SK-N-SH treated with all-trans-retinoic acid at 6 μM for 48 hours (cell line): ENCODE data around the gene AKT1S1.

Experiments
- ATAC-seq: fragments of 200-7000 bp; cut with Tn5 transposase; 3 replicates; pipeline ENCODE4 v1.9.1; 2020; ENCODE audit warnings: mild to moderate bottlenecking, moderate library complexity
- ARNTL ChIP-seq: fragments of 450-650 bp; formaldehyde crosslinking; IDR thresholded peaks from 2 replicates; pipeline ENCODE4 v1.5.0; 2020; ENCODE audit warnings: low read depth, mild to moderate bottlenecking, moderate library complexity, borderline replicate concordance
- BACH2 ChIP-seq: fragments of 250-450 bp; sonication (Bioruptor Pico); IDR thresholded peaks from 2 replicates; pipeline ENCODE4 v1.9.0; 2021; ENCODE audit warnings: mild to moderate bottlenecking, borderline replicate concordance
- CSDC2 ChIP-seq: fragments of 250-450 bp; sonication (Bioruptor Pico); IDR thresholded peaks from 2 replicates; pipeline ENCODE4 v1.5.0; 2020; ENCODE audit warnings: mild to moderate bottlenecking, moderate library complexity
- ESRRG ChIP-seq: fragments of 250-450 bp; sonication (Bioruptor Pico); IDR thresholded peaks from 2 replicates; pipeline ENCODE4 v1.6.1; 2021; ENCODE audit warnings: mild to moderate bottlenecking
- GLIS3 ChIP-seq: fragments of 250-450 bp; sonication (Bioruptor Pico); IDR thresholded peaks from 2 replicates; pipeline ENCODE4 v1.5.0; 2020; ENCODE audit warnings: mild to moderate bottlenecking, moderate library complexity
- ISL1 ChIP-seq: fragments of 250-450 bp; sonication (Bioruptor Pico); IDR thresholded peaks from 2 replicates; pipeline ENCODE4 v2.1.2; 2022; ENCODE audit warnings: mild to moderate bottlenecking, moderate library complexity
- OSR1 ChIP-seq: fragments of 250-450 bp; sonication (Bioruptor Pico); IDR thresholded peaks from 2 replicates; pipeline ENCODE4 v1.8.0; 2022; ENCODE audit warnings: moderate library complexity, mild to moderate bottlenecking, inconsistent platforms
- PPARA ChIP-seq: fragments of 250-450 bp; sonication (Bioruptor Pico); IDR thresholded peaks from 2 replicates; pipeline ENCODE4 v1.5.0; 2020; ENCODE audit warnings: mild to moderate bottlenecking, borderline replicate concordance
- SNAI2 ChIP-seq: fragments of 250-450 bp; sonication (Bioruptor Pico); IDR thresholded peaks from 2 replicates; pipeline ENCODE4 v1.5.0; 2020; ENCODE audit warnings: mild to moderate bottlenecking, moderate library complexity
- TCF4 ChIP-seq: fragments of 250-450 bp; sonication (Bioruptor Pico); IDR thresholded peaks from 2 replicates; pipeline ENCODE4 v1.8.0; 2021; ENCODE audit warnings: mild to moderate bottlenecking, moderate library complexity, borderline replicate concordance
- TOX ChIP-seq: fragments of 250-450 bp; sonication (Bioruptor Pico); IDR thresholded peaks from 2 replicates; pipeline ENCODE4 v1.8.0; 2021; ENCODE audit warnings: mild to moderate bottlenecking, moderate library complexity, borderline replicate concordance
- ZC3H10 ChIP-seq: fragments of 250-450 bp; sonication (Bioruptor Pico); IDR thresholded peaks from 2 replicates; pipeline ENCODE4 v1.5.1; 2021; ENCODE audit warnings: mild to moderate bottlenecking, moderate library complexity
- ZFP3 ChIP-seq: fragments of 250-450 bp; sonication (Bioruptor Pico); IDR thresholded peaks from 2 replicates; pipeline ENCODE4 v1.5.0; 2020; ENCODE audit warnings: mild to moderate bottlenecking, moderate library complexity
- ZFP30 ChIP-seq: fragments of 450-650 bp; formaldehyde crosslinking; IDR thresholded peaks from 2 replicates; pipeline ENCODE4 v1.5.0; 2022; ENCODE audit warnings: mild to moderate bottlenecking, moderate library complexity
- ZNF565 ChIP-seq: fragments of 450-650 bp; formaldehyde crosslinking; conservative IDR thresholded peaks from 2 replicates; pipeline ENCODE4 v1.5.0; 2020; ENCODE audit warnings: low read depth, mild to moderate bottlenecking, moderate library complexity
- ZNF70 ChIP-seq: fragments of 450-650 bp; formaldehyde crosslinking; IDR thresholded peaks from 2 replicates; pipeline ENCODE4 v1.5.0; 2020; ENCODE audit warnings: mild to moderate bottlenecking, moderate library complexity
- ZNF8 ChIP-seq: fragments of 450-650 bp; formaldehyde crosslinking; IDR thresholded peaks from 2 replicates; pipeline ENCODE4 v1.5.0; 2020; ENCODE audit warnings: mild to moderate bottlenecking, moderate library complexity
- TF ChIP-seq, protein P1 (sequence below): fragments of 250-450 bp; sonication (Bioruptor Pico); IDR thresholded peaks from 2 replicates; pipeline ENCODE4 v1.5.0; 2020; ENCODE audit warnings: mild to moderate bottlenecking, moderate library complexity
- TF ChIP-seq, protein P2 (sequence below): fragments of 250-450 bp; sonication (Bioruptor Pico); IDR thresholded peaks from 2 replicates; pipeline ENCODE4 v1.5.1; 2021; ENCODE audit warnings: mild to moderate bottlenecking, moderate library complexity
- TF ChIP-seq, protein P3 (sequence below): fragments of 250-450 bp; sonication (Bioruptor Pico); IDR thresholded peaks from 2 replicates; pipeline ENCODE4 v1.5.1; 2020; ENCODE audit warnings: low read depth, mild to moderate bottlenecking, moderate library complexity
- TF ChIP-seq, protein P4 (sequence below): fragments of 250-450 bp; sonication (Bioruptor Pico); IDR thresholded peaks from 2 replicates; pipeline ENCODE4 v1.8.0; 2020; ENCODE audit warnings: mild to moderate bottlenecking, moderate library complexity, borderline replicate concordance

AKT1S1 gene

DNA sequence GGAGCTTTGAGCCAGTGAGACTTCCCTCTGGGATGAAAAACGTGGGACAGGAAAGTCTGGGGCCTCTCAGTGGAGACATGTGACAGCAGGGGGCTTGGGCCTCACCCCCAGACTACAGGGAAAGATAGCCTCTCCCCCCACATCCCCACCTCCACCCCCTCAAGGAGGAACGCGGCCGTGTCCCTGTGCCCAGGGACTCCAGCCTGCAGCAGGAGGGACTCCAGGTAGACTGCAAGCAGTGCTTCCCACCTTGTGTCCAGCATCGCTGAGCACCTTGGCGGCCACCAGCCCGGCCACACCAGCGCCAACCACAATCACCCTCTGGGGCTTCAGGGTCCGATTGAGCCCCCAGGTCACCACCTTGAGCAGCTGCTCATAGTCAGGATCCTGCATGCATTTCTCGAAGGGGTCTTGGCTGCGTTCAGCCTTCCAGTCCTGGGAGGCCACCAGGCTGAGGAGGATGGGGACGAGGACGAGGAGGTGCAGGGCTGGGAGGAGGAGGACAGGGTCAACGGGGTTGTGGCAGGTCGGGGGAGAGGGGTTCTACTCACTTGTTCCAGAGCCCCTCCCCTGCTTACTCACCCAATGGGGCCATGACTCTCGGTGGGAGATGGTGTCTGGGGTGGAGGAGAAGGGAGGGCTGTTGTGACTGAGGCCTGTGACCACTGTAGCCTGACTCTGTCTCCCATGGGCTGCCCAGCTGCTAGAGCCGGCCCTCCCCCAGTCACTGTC lies 18.6 kb upstream of the AKT1S1 start:
- TF ChIP-seq BACH2 (no peak), ISL1 (CRISPR knock-in tag) (no peak), ZFP3 (CRISPR knock-in tag) (no peak), SNAI2 (CRISPR knock-in tag) (no peak), ZNF565 (CRISPR knock-in tag) (no peak), GLIS3 (CRISPR knock-in tag) (no peak), ZNF8 (CRISPR knock-in tag) (no peak), ESRRG (CRISPR knock-in tag) (no peak), ZFP30 (CRISPR knock-in tag) (no peak), PPARA (CRISPR knock-in tag) (no peak), TOX (CRISPR knock-in tag) (no peak), ZC3H10 (no peak), ZNF70 (no peak), CSDC2 (CRISPR knock-in tag) (no peak)
- TF ChIP-seq, protein P1, sequence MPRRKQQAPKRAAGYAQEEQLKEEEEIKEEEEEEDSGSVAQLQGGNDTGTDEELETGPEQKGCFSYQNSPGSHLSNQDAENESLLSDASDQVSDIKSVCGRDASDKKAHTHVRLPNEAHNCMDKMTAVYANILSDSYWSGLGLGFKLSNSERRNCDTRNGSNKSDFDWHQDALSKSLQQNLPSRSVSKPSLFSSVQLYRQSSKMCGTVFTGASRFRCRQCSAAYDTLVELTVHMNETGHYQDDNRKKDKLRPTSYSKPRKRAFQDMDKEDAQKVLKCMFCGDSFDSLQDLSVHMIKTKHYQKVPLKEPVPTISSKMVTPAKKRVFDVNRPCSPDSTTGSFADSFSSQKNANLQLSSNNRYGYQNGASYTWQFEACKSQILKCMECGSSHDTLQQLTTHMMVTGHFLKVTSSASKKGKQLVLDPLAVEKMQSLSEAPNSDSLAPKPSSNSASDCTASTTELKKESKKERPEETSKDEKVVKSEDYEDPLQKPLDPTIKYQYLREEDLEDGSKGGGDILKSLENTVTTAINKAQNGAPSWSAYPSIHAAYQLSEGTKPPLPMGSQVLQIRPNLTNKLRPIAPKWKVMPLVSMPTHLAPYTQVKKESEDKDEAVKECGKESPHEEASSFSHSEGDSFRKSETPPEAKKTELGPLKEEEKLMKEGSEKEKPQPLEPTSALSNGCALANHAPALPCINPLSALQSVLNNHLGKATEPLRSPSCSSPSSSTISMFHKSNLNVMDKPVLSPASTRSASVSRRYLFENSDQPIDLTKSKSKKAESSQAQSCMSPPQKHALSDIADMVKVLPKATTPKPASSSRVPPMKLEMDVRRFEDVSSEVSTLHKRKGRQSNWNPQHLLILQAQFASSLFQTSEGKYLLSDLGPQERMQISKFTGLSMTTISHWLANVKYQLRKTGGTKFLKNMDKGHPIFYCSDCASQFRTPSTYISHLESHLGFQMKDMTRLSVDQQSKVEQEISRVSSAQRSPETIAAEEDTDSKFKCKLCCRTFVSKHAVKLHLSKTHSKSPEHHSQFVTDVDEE (CRISPR knock-in tag) = no peak
- TF ChIP-seq, protein P2, sequence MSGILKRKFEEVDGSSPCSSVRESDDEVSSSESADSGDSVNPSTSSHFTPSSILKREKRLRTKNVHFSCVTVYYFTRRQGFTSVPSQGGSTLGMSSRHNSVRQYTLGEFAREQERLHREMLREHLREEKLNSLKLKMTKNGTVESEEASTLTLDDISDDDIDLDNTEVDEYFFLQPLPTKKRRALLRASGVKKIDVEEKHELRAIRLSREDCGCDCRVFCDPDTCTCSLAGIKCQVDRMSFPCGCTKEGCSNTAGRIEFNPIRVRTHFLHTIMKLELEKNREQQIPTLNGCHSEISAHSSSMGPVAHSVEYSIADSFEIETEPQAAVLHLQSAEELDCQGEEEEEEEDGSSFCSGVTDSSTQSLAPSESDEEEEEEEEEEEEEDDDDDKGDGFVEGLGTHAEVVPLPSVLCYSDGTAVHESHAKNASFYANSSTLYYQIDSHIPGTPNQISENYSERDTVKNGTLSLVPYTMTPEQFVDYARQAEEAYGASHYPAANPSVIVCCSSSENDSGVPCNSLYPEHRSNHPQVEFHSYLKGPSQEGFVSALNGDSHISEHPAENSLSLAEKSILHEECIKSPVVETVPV (CRISPR knock-in tag) = no peak
- TF ChIP-seq, protein P3, sequence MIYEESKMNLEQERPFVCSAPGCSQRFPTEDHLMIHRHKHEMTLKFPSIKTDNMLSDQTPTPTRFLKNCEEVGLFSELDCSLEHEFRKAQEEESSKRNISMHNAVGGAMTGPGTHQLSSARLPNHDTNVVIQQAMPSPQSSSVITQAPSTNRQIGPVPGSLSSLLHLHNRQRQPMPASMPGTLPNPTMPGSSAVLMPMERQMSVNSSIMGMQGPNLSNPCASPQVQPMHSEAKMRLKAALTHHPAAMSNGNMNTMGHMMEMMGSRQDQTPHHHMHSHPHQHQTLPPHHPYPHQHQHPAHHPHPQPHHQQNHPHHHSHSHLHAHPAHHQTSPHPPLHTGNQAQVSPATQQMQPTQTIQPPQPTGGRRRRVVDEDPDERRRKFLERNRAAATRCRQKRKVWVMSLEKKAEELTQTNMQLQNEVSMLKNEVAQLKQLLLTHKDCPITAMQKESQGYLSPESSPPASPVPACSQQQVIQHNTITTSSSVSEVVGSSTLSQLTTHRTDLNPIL (CRISPR knock-in tag) = no peak
- TF ChIP-seq, protein P4, sequence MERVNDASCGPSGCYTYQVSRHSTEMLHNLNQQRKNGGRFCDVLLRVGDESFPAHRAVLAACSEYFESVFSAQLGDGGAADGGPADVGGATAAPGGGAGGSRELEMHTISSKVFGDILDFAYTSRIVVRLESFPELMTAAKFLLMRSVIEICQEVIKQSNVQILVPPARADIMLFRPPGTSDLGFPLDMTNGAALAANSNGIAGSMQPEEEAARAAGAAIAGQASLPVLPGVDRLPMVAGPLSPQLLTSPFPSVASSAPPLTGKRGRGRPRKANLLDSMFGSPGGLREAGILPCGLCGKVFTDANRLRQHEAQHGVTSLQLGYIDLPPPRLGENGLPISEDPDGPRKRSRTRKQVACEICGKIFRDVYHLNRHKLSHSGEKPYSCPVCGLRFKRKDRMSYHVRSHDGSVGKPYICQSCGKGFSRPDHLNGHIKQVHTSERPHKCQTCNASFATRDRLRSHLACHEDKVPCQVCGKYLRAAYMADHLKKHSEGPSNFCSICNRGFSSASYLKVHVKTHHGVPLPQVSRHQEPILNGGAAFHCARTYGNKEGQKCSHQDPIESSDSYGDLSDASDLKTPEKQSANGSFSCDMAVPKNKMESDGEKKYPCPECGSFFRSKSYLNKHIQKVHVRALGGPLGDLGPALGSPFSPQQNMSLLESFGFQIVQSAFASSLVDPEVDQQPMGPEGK (CRISPR knock-in tag) = no peak
- ATAC-seq = no peak

DNA sequence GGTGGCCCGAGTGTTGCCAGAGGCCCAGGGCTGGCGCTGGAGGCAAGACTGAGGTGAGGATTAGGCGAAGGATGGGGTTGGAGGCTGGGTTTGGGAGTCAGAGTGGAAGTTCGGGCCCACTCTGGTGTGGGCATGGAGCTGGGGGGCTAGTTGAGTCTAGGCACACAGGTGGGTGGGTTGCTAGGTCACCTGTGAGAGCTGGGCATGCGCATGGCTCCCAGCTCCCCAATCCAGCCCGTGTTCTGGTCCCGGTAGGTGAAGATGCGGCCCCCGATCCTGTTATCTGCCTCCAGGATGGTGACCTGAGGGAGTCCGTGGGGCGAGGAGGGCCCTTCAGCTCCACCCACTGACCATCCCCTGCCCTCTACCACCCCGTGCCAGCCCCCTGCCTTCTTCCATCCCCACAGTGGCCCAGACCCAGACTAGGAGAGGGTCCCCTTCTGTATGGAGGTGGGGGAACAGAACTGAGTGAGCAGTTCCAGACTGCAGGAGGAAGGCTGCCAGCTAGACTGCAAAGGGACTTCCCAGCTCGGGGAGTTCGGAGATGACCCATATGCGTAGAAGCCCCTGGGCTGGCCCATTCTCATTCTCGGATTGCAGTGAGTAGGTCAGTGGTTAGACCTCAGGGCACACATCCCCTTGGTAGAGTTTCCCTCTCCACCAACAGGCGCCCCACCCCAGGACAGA lies 17.9 kb upstream of the AKT1S1 start:
- ATAC-seq = no peak
- TF ChIP-seq TCF4 (no peak), ZC3H10 (no peak), ZFP3 (CRISPR knock-in tag) (no peak), BACH2 (no peak), ARNTL (CRISPR knock-in tag) (no peak), ESRRG (CRISPR knock-in tag) (no peak), PPARA (CRISPR knock-in tag) (no peak), ISL1 (CRISPR knock-in tag) (no peak), ZFP30 (CRISPR knock-in tag) (no peak), ZNF70 (no peak), SNAI2 (CRISPR knock-in tag) (no peak), OSR1 (CRISPR knock-in tag) (no peak)
- TF ChIP-seq, protein P3 (CRISPR knock-in tag) = no peak
- TF ChIP-seq, protein P2 (CRISPR knock-in tag) = no peak
- TF ChIP-seq, protein P4 (CRISPR knock-in tag) = no peak
- TF ChIP-seq, all 23 proteins: peak for 0
